GM18505 (cell line): Measurements from ENCODE around the gene ERCC6L2.

Experiments used
- ATAC-seq: cut with Tn5 transposase; IDR thresholded peaks from one replicate; pipeline ENCODE4 v1.9.1; 2021; ENCODE audit not compliant: unreplicated experiment
- POLR2A ChIP-seq: IDR thresholded peaks from 4 replicates; pipeline ENCODE4 v1.6.1; 2011; ENCODE audit warnings: borderline replicate concordance; ENCODE audit not compliant: insufficient read depth, insufficient read length; ENCODE audit errors: extremely low read depth

ERCC6L2 gene

DNA sequence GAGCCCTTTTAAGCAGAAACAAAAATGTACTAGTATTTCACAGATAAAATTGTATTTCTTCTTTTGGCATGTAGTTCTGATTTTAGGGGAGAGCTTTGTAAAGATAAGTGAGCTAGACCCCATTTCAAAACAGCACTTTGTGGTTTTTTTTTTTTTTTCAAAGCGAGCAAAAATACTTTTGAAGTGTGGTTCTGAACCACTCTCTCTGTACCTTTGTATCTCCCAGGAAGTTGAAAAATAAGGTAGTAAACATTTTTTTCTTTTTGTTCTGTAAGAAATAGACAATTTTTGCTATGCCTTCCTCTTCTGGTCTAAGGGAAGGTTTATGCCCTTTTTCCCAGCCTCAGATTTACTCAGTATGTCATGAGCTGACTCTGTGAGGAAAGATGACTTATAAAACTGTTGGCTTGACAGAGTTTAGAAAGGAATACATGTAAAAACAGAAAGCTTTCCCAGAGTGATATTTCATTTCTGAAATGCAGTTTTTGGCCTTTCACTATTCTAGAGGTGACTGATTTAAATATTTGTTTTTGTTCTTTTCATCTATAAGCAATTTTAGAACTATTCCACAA, 12.5 kb downstream of the ERCC6L2 start:
- ATAC-seq: no peak
- no peak for TF ChIP-seq POLR2A

- TF ChIP-seq POLR2A: no peak
- no peak for ATAC-seq
Measured at GRCh38 chr9:95890594-95890993, 15.1 kb downstream of the ERCC6L2 start.

DNA sequence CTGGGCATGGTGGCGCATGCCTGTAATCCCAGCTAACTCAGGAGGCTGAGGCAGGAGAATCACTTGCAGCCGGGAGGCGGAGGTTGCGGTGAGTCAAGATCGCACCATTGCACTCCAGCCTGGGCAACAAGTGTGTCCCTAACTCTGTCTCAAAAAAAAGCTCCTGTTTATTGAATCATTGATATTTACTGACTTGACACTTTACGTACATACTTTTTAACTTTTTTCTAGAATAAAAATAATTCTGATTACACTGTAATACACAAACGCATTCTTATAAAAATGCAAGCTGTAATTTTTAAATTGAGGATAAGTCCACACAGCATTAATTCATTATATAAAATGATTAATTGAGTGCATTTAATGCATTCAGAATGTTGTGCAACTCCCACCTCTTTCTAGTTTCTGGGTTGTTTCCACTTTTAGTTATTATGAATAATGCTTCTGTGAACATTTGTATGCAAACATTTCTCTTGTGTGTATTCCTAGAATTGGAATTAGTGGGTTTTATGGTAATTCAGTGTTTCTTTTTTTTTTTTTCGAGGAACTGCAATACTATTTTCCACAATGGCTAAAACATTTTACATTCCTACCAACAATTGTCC, 15.7 kb downstream of the ERCC6L2 start:
- TF ChIP-seq POLR2A: no peak
- ATAC-seq: no peak

- no peak for ATAC-seq
- no peak for TF ChIP-seq POLR2A
Measured at GRCh38 chr9:95892690-95893089, 17.2 kb downstream of the ERCC6L2 start.

- no peak for TF ChIP-seq POLR2A
Measured at GRCh38 chr9:95896580-95896979, 21.1 kb downstream of the ERCC6L2 start.

DNA sequence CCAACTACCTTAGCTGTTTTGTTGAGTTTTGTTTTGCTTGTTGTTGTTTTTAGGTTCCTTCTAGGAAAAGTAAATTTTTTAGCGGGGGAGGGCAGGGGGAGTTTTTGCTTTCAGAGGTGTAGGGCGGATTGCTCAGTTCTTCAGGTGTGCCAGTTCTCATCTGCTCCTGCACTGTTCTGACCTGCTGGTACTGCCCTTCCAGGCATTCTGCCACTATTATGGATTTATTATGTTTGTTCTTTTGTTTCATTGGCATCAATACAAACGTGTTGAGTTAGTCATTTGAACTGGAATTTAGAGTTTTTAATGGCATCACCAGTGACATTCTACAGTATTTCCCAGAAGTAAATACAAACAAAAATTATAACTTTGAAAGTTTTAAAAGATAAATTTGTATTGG, 26.0 kb downstream of the ERCC6L2 start:
- no peak for ATAC-seq
- no peak for TF ChIP-seq POLR2A

More at GRCh38 chr9:95896580-95896979, 21.1 kb downstream of the ERCC6L2 start:
- no peak for ATAC-seq

DNA sequence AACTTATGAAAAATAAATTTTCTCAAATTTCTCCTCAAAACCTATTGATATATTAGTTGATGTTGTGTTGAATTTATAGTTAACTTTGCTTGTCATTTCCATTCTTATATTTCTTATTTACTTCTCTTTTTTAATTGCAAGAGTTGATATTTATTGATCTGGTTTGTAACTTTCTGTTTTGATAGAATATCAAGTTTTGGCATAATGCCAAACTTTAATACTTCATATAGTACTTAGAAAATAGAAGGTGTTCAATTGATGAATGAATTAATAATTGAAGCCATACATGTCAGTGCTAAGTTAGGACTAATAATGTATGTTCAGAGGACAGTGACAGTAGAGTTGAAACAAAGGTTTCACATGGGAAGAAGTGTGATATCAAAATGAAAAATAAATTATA, 27.9 kb downstream of the ERCC6L2 start:
- no peak for ATAC-seq
- TF ChIP-seq POLR2A: no peak

- no peak for TF ChIP-seq POLR2A
- no peak for ATAC-seq
Measured at GRCh38 chr9:95907794-95908193, 32.3 kb downstream of the ERCC6L2 start.

DNA sequence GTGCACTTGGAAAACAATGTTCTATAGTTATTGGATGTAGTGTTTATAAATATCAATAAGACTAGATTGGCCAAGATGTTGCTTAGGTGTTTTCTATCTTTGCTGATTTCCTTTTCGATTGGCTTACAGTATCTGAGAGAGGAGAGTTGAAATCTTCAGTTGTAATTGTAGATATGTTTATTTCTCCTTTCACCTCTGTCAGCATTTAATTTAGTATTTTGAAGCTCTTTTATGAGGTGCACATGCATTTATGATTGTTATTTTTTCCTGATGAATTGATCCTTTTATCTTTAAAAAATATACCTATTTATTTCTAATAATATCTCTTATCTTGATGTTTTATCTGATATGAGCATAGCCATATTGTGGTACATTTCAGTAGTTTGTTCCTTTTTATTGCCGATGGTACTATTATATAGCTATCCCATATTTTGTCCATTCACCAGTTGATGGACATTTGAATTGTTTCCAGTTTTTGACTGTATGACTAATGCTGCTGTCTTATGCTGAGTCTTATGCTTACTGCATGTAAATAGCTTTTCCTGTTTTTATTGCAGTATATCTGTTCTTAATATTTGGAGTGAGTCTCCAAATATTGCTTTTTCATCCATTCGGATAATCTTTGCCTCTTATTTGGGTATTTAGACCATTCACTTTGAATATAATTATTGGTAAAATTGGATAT, 34.7 kb downstream of the ERCC6L2 start:
- ATAC-seq: no peak
- no peak for TF ChIP-seq POLR2A

DNA sequence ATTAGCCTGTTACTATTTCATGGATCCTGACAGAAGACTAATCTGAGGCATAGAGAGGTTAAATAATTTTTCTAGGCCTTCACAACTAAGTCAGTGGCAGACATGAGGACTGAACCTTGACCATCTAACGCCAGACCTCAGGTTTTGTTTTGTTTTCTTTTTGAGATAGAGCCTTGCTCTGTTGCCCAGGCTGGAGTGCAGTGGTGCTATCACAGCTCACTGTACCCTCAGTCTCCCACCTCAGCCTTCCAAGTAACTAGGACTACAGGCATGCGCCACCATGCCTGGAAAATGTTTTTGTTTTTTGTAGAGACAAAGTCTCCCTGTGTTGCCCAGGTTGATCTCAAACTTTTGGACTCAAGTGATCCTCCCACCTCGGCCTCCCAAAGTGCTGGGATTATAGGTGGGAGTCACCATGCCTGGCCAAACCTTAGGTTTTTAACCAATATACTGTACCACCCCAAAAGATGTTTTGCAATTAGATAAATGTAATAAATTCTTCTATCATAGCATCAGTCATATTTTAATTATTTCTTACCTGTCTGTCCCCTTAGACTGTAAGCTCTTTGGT, 35.4 kb downstream of the ERCC6L2 start:
- ATAC-seq: no peak
- no peak for TF ChIP-seq POLR2A

GRCh38 chr9:95912773-95913172, 37.3 kb downstream of the ERCC6L2 start:
- no peak for TF ChIP-seq POLR2A
- no peak for ATAC-seq

DNA sequence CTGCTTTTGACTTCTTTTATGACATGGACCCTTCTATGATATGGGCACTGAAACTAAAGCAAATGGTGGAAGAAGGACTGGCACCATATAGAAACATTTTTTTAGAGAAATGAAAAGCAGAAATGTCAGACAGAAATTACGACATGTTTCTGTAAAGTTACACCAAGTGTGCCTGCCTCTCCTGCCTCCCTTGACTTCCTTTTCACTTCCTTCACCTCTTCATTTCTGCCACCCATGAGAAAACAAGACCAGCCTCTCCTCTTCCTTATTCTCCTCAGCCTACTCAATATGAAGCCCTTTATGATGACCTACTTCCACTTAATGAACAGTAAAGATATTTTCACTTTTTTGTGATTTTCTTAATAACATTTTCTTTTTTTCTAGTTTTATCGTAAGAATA, 44.5 kb downstream of the ERCC6L2 start:
- no peak for TF ChIP-seq POLR2A

DNA sequence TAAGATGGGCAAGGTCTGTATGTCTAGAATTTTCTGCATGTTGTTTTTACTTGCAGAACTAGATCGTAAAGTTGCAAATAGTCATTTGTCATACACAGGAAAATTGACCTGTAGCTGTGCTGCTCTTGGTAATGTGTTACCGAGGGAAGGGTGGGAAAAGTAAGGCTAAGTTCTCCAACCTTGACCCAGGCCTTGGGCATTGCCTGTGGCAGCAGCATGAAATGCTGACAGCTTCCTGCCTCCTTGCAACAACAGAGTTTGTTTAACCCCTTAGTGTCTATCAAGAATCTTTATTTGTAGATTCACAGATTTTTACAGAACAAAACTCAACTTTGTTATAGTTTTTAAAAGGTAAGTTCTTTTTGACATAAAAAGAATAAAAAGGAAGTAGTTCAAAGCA, 48.3 kb downstream of the ERCC6L2 start:
- TF ChIP-seq POLR2A: no peak
- ATAC-seq: no peak

More for the DNA sequence above, 44.5 kb downstream of the ERCC6L2 start:
- ATAC-seq: no peak

DNA sequence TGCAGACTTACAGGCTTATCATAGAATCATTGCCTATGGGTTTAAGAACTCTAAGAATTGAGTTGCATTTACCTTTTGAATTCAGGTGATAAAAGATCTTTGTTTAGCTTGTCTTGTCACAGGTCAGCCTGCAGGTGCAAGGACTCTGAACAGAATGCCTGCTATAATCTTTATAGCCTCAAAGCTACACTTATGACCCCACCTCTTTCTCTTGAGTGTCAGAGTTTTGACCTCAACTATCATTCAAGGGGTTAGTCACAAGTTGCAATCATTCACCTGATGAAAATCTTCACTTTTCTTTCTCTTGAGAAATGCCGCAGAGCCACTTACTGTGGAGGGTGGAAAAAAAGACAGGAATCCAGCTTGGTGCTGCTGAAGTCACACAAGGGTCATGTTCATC, 49.5 kb downstream of the ERCC6L2 start:
- no peak for TF ChIP-seq POLR2A
- no peak for ATAC-seq

- no peak for TF ChIP-seq POLR2A
- no peak for ATAC-seq
Measured at GRCh38 chr9:95927271-95928004, 51.9 kb downstream of the ERCC6L2 start.
